Natural killer cell (primary cell): ENCODE results near the gene FKBP9. TPM values are rescaled to one million over a fixed set of nuclear protein-coding genes. Genes with fewer than 3 reads are reported as not detected.

Experiments
- ATAC-seq, 3 donors: fragments of 150-1000 bp in 2 of 3; fragments of 200-7000 bp in 1 of 3; cut with Tn5 transposase; 1 replicate in 1 of 3; 2 replicates in 2 of 3; pipeline ENCODE4 v1.10.0; 2021; ENCODE audit warnings: mild to moderate bottlenecking in 2 of 3, moderate library complexity in 2 of 3
- DNase-seq, 2 donors: peaks; one replicate each; pipeline versions ENCODE4 v3.0.0 to v3.0.0-alpha.2; 2013 to 2021; ENCODE audit warnings: mixed read lengths in 1 of 2
- H3K27ac ChIP-seq: one replicate; pipeline ENCODE4 v1.5.1; 2013; ENCODE audit warnings: mild to moderate bottlenecking, low read length
- H3K27me3 ChIP-seq: one replicate; pipeline ENCODE4 v1.6.1; 2013; ENCODE audit warnings: low read length; ENCODE audit not compliant: control insufficient read depth, insufficient read depth
- H3K36me3 ChIP-seq: one replicate; pipeline ENCODE4 v1.6.1; 2013; ENCODE audit warnings: low read length; ENCODE audit not compliant: control insufficient read depth, insufficient read depth
- H3K4me1 ChIP-seq: one replicate; pipeline ENCODE4 v1.6.1; 2013; ENCODE audit warnings: low read length; ENCODE audit not compliant: control insufficient read depth, insufficient read depth
- H3K4me3 ChIP-seq: one replicate; pipeline ENCODE4 v1.5.1; 2013; ENCODE audit warnings: low read length
- H3K9me3 ChIP-seq: one replicate; pipeline ENCODE4 v1.6.1; 2013; ENCODE audit warnings: low read length; ENCODE audit not compliant: control insufficient read depth, insufficient read depth
- H3K27ac Mint-ChIP-seq, 2 donors: one replicate each; pipeline ENCODE4 v1.8.0; 2022; ENCODE audit warnings: mild to moderate bottlenecking in 2 of 2, mixed read lengths in 2 of 2, moderate library complexity in 1 of 2
- H3K27me3 Mint-ChIP-seq, 2 donors: one replicate each; pipeline ENCODE4 v1.8.0; 2022; ENCODE audit warnings: low read depth in 2 of 2, mixed read lengths in 2 of 2
- H3K36me3 Mint-ChIP-seq: one replicate; pipeline ENCODE4 v1.8.0; 2022; ENCODE audit warnings: mixed read lengths
- H3K4me1 Mint-ChIP-seq, 2 donors: one replicate each; pipeline ENCODE4 v1.8.0; 2022; ENCODE audit warnings: mixed read lengths in 2 of 2
- H3K4me3 Mint-ChIP-seq: one replicate; pipeline ENCODE4 v1.8.0; 2022; ENCODE audit warnings: mild to moderate bottlenecking, moderate library complexity, mixed read lengths
- H3K9me3 Mint-ChIP-seq, 2 donors: one replicate each; pipeline ENCODE4 v1.8.0; 2022; ENCODE audit warnings: mixed read lengths in 2 of 2
- WGBS: methylation state at CpG from one replicate; pipeline ENCODE4 v1.1.7; 2013; ENCODE audit warnings: missing lambda C conversion rate; ENCODE audit not compliant: insufficient coverage; 5-methylcytosine and 5-hydroxymethylcytosine counted together
- intact Hi-C: fragments of 100-400 bp; cut with micrococcal nuclease; formaldehyde crosslinking; loops from one replicate; pipeline ENCODE4 v1.14.2; 2022
- total RNA-seq, 4 donors: library from RNA; stranded (reverse); fragments of 120-200 nt in 1 of 4; gene quantifications; one replicate each; pipeline versions ENCODE4 v1.2.3 to v1.2.4, GENCODE V29; 2013 to 2022
- TF ChIP-seq, protein P1 (sequence below): fragments of 200-600 bp; IDR thresholded peaks from one replicate; pipeline ENCODE4 v1.8.0; 2022; ENCODE audit warnings: antibody characterized with exemption

Gene FKBP9
- total RNA-seq, 3 donors from 2014 or later (not counting 1 experiment from before 2014, with no cell fraction given), result 2.3 TPM; not detected in 2

DNA sequence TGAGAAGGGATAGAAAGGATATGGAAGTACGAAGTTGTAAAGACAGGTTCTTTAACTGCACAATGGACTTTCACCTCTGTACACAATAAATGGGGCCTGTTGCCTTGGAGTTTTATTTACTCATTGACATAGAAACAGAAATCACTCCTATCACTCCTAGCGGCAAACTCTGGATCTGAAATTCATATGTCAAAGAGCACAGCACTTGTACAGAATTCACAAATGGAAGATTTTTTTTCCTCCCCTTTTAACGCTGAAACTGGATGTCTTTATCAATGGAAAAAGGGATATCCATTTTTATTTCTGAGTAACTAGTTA lies 87.1 kb downstream of the FKBP9 start:
- DNase-seq (no peak), ATAC-seq (no peak)
- Mint-ChIP-seq H3K4me3 (no peak overlapping the region), H3K4me1 (peaks cover 23 to 38% of the 10 kb centered on the region in 2 donors), H3K9me3 (no peaks in the 10 kb centered on the region), H3K36me3 (no peaks in the 10 kb centered on the region), H3K27me3 (no peaks in the 10 kb centered on the region), H3K27ac (peak overlapping the region; percentile 30 to 62)
- no peak overlapping the region for H3K27ac ChIP-seq
- peaks cover 6% of the 10 kb centered on the region for H3K4me1 ChIP-seq
- H3K36me3 ChIP-seq, result no peaks in the 10 kb centered on the region
- H3K27me3 ChIP-seq, result no peaks in the 10 kb centered on the region
- intact Hi-C loops, result no loop called here
- WGBS, result 100% methylated on average over 1 of the region's 3 CpGs
- TF ChIP-seq, protein P1, sequence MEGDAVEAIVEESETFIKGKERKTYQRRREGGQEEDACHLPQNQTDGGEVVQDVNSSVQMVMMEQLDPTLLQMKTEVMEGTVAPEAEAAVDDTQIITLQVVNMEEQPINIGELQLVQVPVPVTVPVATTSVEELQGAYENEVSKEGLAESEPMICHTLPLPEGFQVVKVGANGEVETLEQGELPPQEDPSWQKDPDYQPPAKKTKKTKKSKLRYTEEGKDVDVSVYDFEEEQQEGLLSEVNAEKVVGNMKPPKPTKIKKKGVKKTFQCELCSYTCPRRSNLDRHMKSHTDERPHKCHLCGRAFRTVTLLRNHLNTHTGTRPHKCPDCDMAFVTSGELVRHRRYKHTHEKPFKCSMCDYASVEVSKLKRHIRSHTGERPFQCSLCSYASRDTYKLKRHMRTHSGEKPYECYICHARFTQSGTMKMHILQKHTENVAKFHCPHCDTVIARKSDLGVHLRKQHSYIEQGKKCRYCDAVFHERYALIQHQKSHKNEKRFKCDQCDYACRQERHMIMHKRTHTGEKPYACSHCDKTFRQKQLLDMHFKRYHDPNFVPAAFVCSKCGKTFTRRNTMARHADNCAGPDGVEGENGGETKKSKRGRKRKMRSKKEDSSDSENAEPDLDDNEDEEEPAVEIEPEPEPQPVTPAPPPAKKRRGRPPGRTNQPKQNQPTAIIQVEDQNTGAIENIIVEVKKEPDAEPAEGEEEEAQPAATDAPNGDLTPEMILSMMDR, result no peak
- H3K4me3 ChIP-seq, result no peak overlapping the region
- no peaks in the 10 kb centered on the region for H3K9me3 ChIP-seq

DNA sequence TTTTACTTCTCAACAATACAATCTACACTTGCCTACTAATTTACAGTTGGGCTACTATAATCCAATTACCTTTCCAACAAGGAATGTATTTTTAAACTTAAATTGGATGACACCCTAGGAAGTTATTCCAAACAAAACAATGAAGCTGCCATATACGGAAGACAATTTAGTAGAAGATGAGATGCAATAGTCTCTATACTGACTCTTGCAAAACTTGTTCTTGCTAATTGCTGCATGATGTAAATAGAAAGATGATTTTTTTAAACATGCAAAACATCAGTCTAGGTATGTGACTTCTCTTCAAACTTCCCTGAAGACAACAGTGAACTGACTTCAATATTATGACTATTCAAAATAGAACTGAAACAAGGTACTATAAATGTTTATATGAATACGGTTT lies 87.7 kb downstream of the FKBP9 start:
- intact Hi-C loops, result no loop called here
- no peaks in the 10 kb centered on the region for H3K36me3 Mint-ChIP-seq
- no peaks in the 10 kb centered on the region for H3K36me3 ChIP-seq
- no peak overlapping the region for H3K27ac ChIP-seq
- DNase-seq (no peak), ATAC-seq (no peak)
- no peaks in the 10 kb centered on the region for H3K27me3 Mint-ChIP-seq
- H3K4me3 Mint-ChIP-seq, result no peak overlapping the region
- TF ChIP-seq, protein P1, result no peak
- no peaks in the 10 kb centered on the region for H3K9me3 ChIP-seq
- no peaks in the 10 kb centered on the region for H3K9me3 Mint-ChIP-seq
- H3K27ac Mint-ChIP-seq, result no peak overlapping the region
- H3K27me3 ChIP-seq, result no peaks in the 10 kb centered on the region
- H3K4me1 ChIP-seq, result peaks cover 3% of the 10 kb centered on the region
- H3K4me1 Mint-ChIP-seq, result peaks cover 24 to 32% of the 10 kb centered on the region in 2 donors
- no CpG with 5 or more reads among the region's 2 CpGs for WGBS
- no peak overlapping the region for H3K4me3 ChIP-seq

DNA sequence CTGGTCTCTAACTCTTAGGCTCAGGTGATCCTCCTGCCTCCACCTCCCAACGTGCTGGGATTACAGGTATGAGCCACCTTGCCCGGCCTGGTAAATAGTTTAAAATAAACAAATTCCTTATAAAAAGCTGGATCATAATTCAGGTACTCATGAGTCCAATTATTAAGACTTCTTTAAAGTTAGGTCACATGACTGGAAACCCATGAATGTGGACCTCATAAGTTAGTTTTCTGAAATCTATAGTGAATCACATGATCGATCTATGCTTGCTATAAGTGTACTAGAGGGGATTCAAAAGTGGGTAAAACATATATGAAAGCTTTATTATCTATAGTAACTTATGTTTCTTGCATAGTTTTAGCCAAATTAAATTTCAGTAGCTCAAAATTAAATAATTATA lies 91.0 kb downstream of the FKBP9 start:
- no peak overlapping the region for H3K27ac Mint-ChIP-seq
- Histone ChIP-seq H3K4me1 (peaks cover 6% of the 10 kb centered on the region), H3K9me3 (no peaks in the 10 kb centered on the region), H3K27ac (no peak overlapping the region), H3K36me3 (no peaks in the 10 kb centered on the region), H3K4me3 (no peak overlapping the region), H3K27me3 (no peaks in the 10 kb centered on the region)
- peaks cover 29 to 32% of the 10 kb centered on the region in 2 donors for H3K4me1 Mint-ChIP-seq
- no peak for DNase-seq
- no peaks in the 10 kb centered on the region for H3K36me3 Mint-ChIP-seq
- intact Hi-C loops, result no loop called here
- no peak overlapping the region for H3K4me3 Mint-ChIP-seq
- WGBS, result 100% methylated on average over 2 of the region's 3 CpGs
- H3K9me3 Mint-ChIP-seq, result no peaks in the 10 kb centered on the region
- no peaks in the 10 kb centered on the region for H3K27me3 Mint-ChIP-seq
- TF ChIP-seq, protein P1, result no peak
- no peak for ATAC-seq

DNA sequence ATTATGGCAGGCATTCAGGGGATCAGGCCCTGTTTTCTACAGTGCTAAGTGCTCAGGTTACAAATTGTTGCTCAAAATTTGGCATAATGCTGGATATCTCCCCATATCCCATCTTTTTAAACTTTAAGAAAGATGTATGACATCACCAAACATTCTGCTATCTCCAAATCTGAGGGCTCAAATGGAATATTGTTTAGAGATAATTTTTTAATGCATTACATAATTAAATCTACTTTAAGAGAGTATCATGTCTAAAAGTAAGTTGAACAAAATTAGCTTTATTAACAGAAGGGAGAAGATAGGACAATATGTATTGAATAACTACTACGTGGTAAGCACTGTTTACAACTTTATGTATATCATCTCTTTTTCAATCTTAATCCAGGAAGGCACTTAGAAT lies 91.5 kb downstream of the FKBP9 start:
- H3K4me3 ChIP-seq, result no peak overlapping the region
- Mint-ChIP-seq H3K4me1 (peaks cover 26 to 30% of the 10 kb centered on the region in 2 donors), H3K4me3 (no peak overlapping the region), H3K9me3 (no peaks in the 10 kb centered on the region), H3K27me3 (no peaks in the 10 kb centered on the region), H3K36me3 (no peaks in the 10 kb centered on the region), H3K27ac (no peak overlapping the region)
- no peak for ATAC-seq
- WGBS, result no CpG with 5 or more reads among the region's 1 CpG
- DNase-seq, result no peak
- H3K27me3 ChIP-seq, result no peaks in the 10 kb centered on the region
- TF ChIP-seq, protein P1, result no peak
- H3K27ac ChIP-seq, result no peak overlapping the region
- intact Hi-C loops, result no loop called here
- peaks cover 9% of the 10 kb centered on the region for H3K4me1 ChIP-seq
- no peaks in the 10 kb centered on the region for H3K36me3 ChIP-seq
- H3K9me3 ChIP-seq, result no peaks in the 10 kb centered on the region
